WTC11 (cell line): Measurements from ENCODE around the gene THBD. TPM values are rescaled to one million over a fixed set of nuclear protein-coding genes. Genes with fewer than 3 reads are reported as not detected.

Source experiments
- ATAC-seq: fragments of 200-7000 bp; cut with Tn5 transposase; 2 replicates; pipeline ENCODE4 v1.10.0; 2021; ENCODE audit warnings: mild to moderate bottlenecking, moderate library complexity
- CTCF ChIA-PET: fragments of 300-600 bp; sonication (Branson Sonifier 250); formaldehyde crosslinking; loops from one replicate; lab custom pipeline; 2021; ENCODE audit warnings: antibody characterized with exemption; lab: Charles Lee
- POLR2A ChIA-PET: fragments of 350-600 bp; sonication (Branson Sonifier 250); formaldehyde crosslinking; loops from one replicate; lab custom pipeline; 2021; ENCODE audit warnings: antibody characterized with exemption; lab: Charles Lee
- DNase-seq: peaks from one replicate; pipeline ENCODE4 v3.0.0; 2021; ENCODE audit warnings: low spot score
- H3K27ac Mint-ChIP-seq: 2 replicates; pipeline ENCODE4 v1.8.0; 2021; ENCODE audit warnings: mixed read lengths
- H3K27me3 Mint-ChIP-seq: 2 replicates; pipeline ENCODE4 v1.8.0; 2021; ENCODE audit warnings: low read depth, mild to moderate bottlenecking, moderate library complexity, mixed read lengths
- H3K36me3 Mint-ChIP-seq: 2 replicates; pipeline ENCODE4 v1.8.0; 2021; ENCODE audit warnings: mixed read lengths
- H3K4me1 Mint-ChIP-seq: 2 replicates; pipeline ENCODE4 v1.8.0; 2022; ENCODE audit warnings: mixed read lengths
- H3K4me3 Mint-ChIP-seq: 2 replicates; pipeline ENCODE4 v1.8.0; 2021; ENCODE audit warnings: mild to moderate bottlenecking, moderate library complexity, mixed read lengths
- H3K9me3 Mint-ChIP-seq: 2 replicates; pipeline ENCODE4 v1.8.0; 2021; ENCODE audit warnings: mixed read lengths
- EMX1 ChIP-seq: fragments of 250-450 bp; sonication (Bioruptor Pico); IDR thresholded peaks from 2 replicates; pipeline ENCODE4 v1.8.0; 2021; ENCODE audit warnings: mild to moderate bottlenecking
- GTF2I ChIP-seq: fragments of 250-450 bp; sonication (Bioruptor Pico); conservative IDR thresholded peaks from 2 replicates; pipeline ENCODE4 v1.4.0; 2021; ENCODE audit warnings: mild to moderate bottlenecking
- NFYB ChIP-seq: sonication (generic); formaldehyde crosslinking; conservative IDR thresholded peaks from 2 replicates; pipeline ENCODE4 v1.8.0; 2022; ENCODE audit warnings: low read depth, missing genetic modification reagents
- SMAD4 ChIP-seq: sonication (generic); formaldehyde crosslinking; IDR thresholded peaks from 2 replicates; pipeline ENCODE4 v1.8.0; 2022; ENCODE audit warnings: mild to moderate bottlenecking, missing genetic modification reagents
- ZNF121 ChIP-seq: sonication (generic); formaldehyde crosslinking; IDR thresholded peaks from 2 replicates; pipeline ENCODE4 v1.8.0; 2023; ENCODE audit warnings: missing genetic modification reagents
- ZNF396 ChIP-seq: fragments of 250-450 bp; sonication (Bioruptor Pico); IDR thresholded peaks from 2 replicates; pipeline ENCODE4 v1.8.0; 2021; ENCODE audit warnings: mild to moderate bottlenecking, moderate library complexity, borderline replicate concordance
- total RNA-seq: library from RNA; stranded (reverse); gene quantifications from 3 replicates; pipeline ENCODE4 v1.2.3, GENCODE V29; 2021
- TF ChIP-seq, protein P1 (sequence below): fragments of 250-450 bp; sonication (Bioruptor Pico); IDR thresholded peaks from 2 replicates; pipeline ENCODE4 v1.9.0; 2021; ENCODE audit warnings: mild to moderate bottlenecking
- TF ChIP-seq, protein P2 (sequence below): fragments of 250-450 bp; sonication (Bioruptor Pico); IDR thresholded peaks from 2 replicates; pipeline ENCODE4 v2.1.2; 2022; ENCODE audit warnings: mild to moderate bottlenecking, moderate library complexity
- TF ChIP-seq, protein P3 (sequence below): sonication (generic); formaldehyde crosslinking; IDR thresholded peaks from 2 replicates; pipeline ENCODE4 v1.8.0; 2022; ENCODE audit warnings: mild to moderate bottlenecking, missing genetic modification reagents
- TF ChIP-seq, protein P4 (sequence below): sonication (generic); formaldehyde crosslinking; IDR thresholded peaks from 2 replicates; pipeline ENCODE4 v1.8.0; 2022; ENCODE audit warnings: missing genetic modification reagents
- TF ChIP-seq, protein P5 (sequence below): sonication (generic); formaldehyde crosslinking; conservative IDR thresholded peaks from 2 replicates; pipeline ENCODE4 v1.8.1; 2022; ENCODE audit warnings: mild to moderate bottlenecking, missing genetic modification reagents
- TF ChIP-seq, protein P6 (sequence below): sonication (generic); formaldehyde crosslinking; IDR thresholded peaks from 2 replicates; pipeline ENCODE4 v1.8.1; 2022; ENCODE audit warnings: mild to moderate bottlenecking, missing genetic modification reagents, moderate library complexity, borderline replicate concordance
- TF ChIP-seq, protein P7 (sequence below): sonication (generic); formaldehyde crosslinking; IDR thresholded peaks from 2 replicates; pipeline ENCODE4 v1.8.1; 2023; ENCODE audit warnings: mild to moderate bottlenecking, missing genetic modification reagents
- TF ChIP-seq, protein P8 (sequence below): fragments of 200-600 bp; IDR thresholded peaks from 2 replicates; pipeline ENCODE4 v1.8.0; 2022; ENCODE audit warnings: antibody characterized with exemption
- TF ChIP-seq, protein P9 (sequence below): sonication (generic); formaldehyde crosslinking; IDR thresholded peaks from 2 replicates; pipeline ENCODE4 v1.8.0; 2022; ENCODE audit warnings: mild to moderate bottlenecking, missing genetic modification reagents
- TF ChIP-seq, protein P10 (sequence below): fragments of 250-450 bp; sonication (Bioruptor Pico); IDR thresholded peaks from 2 replicates; pipeline ENCODE4 v1.9.0; 2021; ENCODE audit warnings: moderate library complexity, mild to moderate bottlenecking, inconsistent platforms, borderline replicate concordance

THBD gene
- total RNA-seq, 1 experiment from 2014 or later, result 1.0 TPM

DNA sequence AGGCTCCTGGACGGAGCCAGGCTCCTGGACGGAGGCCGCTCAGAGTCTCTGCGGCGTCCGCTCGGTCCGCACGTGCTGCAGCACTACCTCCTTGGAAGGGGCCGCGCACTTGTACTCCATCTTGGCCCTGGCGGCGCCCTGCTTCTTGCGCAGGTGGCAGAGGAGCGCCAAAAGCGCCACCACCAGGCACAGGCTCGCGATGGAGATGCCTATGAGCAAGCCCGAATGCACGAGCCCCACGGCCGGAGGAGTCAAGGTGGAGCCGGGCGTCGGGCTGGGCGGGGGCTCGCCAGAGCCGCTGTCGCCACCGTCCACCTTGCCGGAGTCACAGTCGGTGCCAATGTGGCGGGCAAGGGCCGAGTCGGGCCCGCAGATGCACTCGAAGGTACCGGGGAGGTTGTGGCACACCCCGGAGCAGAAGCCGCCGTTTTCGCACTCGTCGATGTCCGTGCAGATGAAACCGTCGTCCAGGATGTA lies 1.7 kb downstream of the THBD start (continued):
- TF ChIP-seq, protein P1, sequence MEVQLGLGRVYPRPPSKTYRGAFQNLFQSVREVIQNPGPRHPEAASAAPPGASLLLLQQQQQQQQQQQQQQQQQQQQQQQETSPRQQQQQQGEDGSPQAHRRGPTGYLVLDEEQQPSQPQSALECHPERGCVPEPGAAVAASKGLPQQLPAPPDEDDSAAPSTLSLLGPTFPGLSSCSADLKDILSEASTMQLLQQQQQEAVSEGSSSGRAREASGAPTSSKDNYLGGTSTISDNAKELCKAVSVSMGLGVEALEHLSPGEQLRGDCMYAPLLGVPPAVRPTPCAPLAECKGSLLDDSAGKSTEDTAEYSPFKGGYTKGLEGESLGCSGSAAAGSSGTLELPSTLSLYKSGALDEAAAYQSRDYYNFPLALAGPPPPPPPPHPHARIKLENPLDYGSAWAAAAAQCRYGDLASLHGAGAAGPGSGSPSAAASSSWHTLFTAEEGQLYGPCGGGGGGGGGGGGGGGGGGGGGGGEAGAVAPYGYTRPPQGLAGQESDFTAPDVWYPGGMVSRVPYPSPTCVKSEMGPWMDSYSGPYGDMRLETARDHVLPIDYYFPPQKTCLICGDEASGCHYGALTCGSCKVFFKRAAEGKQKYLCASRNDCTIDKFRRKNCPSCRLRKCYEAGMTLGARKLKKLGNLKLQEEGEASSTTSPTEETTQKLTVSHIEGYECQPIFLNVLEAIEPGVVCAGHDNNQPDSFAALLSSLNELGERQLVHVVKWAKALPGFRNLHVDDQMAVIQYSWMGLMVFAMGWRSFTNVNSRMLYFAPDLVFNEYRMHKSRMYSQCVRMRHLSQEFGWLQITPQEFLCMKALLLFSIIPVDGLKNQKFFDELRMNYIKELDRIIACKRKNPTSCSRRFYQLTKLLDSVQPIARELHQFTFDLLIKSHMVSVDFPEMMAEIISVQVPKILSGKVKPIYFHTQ (CRISPR knock-in tag), result no peak
- TF ChIP-seq, protein P2, sequence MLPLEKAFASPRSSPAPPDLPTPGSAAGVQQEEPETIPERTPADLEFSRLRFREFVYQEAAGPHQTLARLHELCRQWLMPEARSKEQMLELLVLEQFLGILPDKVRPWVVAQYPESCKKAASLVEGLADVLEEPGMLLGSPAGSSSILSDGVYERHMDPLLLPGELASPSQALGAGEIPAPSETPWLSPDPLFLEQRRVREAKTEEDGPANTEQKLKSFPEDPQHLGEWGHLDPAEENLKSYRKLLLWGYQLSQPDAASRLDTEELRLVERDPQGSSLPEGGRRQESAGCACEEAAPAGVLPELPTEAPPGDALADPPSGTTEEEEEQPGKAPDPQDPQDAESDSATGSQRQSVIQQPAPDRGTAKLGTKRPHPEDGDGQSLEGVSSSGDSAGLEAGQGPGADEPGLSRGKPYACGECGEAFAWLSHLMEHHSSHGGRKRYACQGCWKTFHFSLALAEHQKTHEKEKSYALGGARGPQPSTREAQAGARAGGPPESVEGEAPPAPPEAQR, result no peak
- no peak for TF ChIP-seq ZNF396 (CRISPR knock-in tag)
- no peak for TF ChIP-seq SMAD4 (CRISPR knock-in tag)

DNA sequence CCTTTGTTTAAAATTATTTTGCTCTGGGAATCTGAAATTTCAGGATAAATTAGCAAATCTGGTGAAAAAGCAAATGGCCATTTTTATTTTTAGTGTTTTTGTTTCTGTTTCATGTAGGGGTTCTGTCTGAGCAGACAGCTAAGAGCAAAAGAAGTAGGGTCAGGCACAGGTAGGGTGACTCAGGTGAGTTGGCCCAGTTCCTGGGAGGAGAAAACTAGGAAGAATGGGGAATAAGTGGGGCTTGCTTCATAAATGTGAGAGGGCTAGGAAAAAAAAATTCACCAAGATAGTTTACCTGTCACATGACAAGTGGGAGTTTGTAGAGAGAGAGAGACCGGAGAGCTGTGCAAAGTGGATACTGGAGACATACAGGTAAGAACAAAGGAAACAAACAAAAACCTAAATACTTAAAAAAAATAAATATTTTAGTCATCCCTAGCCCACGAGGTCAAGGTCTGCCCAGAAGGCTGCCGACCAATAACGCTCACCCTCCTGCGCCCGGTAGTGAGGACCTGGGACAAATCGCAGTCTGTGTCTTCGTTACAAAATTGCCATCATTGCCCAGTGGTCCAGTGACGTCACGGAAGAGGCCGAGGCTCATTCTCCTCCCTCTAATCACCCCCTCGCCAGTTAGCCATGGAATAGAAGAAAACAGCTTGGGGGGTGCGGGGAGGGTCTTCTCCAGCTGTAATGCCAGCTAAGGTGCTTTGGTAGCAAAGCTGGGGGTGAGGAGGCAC lies 2.3 kb downstream of the THBD start:
- TF ChIP-seq, protein P3, sequence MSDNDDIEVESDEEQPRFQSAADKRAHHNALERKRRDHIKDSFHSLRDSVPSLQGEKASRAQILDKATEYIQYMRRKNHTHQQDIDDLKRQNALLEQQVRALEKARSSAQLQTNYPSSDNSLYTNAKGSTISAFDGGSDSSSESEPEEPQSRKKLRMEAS (CRISPR knock-in tag), result no peak
- TF ChIP-seq, protein P4, sequence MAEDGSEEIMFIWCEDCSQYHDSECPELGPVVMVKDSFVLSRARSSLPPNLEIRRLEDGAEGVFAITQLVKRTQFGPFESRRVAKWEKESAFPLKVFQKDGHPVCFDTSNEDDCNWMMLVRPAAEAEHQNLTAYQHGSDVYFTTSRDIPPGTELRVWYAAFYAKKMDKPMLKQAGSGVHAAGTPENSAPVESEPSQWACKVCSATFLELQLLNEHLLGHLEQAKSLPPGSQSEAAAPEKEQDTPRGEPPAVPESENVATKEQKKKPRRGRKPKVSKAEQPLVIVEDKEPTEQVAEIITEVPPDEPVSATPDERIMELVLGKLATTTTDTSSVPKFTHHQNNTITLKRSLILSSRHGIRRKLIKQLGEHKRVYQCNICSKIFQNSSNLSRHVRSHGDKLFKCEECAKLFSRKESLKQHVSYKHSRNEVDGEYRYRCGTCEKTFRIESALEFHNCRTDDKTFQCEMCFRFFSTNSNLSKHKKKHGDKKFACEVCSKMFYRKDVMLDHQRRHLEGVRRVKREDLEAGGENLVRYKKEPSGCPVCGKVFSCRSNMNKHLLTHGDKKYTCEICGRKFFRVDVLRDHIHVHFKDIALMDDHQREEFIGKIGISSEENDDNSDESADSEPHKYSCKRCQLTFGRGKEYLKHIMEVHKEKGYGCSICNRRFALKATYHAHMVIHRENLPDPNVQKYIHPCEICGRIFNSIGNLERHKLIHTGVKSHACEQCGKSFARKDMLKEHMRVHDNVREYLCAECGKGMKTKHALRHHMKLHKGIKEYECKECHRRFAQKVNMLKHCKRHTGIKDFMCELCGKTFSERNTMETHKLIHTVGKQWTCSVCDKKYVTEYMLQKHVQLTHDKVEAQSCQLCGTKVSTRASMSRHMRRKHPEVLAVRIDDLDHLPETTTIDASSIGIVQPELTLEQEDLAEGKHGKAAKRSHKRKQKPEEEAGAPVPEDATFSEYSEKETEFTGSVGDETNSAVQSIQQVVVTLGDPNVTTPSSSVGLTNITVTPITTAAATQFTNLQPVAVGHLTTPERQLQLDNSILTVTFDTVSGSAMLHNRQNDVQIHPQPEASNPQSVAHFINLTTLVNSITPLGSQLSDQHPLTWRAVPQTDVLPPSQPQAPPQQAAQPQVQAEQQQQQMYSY, result no peak
- TF ChIP-seq, protein P5, sequence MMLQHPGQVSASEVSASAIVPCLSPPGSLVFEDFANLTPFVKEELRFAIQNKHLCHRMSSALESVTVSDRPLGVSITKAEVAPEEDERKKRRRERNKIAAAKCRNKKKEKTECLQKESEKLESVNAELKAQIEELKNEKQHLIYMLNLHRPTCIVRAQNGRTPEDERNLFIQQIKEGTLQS (CRISPR knock-in tag), result no peak
- TF ChIP-seq ZNF121, result no peak
- no peak for TF ChIP-seq GTF2I (CRISPR knock-in tag)
- TF ChIP-seq, protein P6, sequence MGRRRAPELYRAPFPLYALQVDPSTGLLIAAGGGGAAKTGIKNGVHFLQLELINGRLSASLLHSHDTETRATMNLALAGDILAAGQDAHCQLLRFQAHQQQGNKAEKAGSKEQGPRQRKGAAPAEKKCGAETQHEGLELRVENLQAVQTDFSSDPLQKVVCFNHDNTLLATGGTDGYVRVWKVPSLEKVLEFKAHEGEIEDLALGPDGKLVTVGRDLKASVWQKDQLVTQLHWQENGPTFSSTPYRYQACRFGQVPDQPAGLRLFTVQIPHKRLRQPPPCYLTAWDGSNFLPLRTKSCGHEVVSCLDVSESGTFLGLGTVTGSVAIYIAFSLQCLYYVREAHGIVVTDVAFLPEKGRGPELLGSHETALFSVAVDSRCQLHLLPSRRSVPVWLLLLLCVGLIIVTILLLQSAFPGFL, result no peak
- TF ChIP-seq, protein P7, sequence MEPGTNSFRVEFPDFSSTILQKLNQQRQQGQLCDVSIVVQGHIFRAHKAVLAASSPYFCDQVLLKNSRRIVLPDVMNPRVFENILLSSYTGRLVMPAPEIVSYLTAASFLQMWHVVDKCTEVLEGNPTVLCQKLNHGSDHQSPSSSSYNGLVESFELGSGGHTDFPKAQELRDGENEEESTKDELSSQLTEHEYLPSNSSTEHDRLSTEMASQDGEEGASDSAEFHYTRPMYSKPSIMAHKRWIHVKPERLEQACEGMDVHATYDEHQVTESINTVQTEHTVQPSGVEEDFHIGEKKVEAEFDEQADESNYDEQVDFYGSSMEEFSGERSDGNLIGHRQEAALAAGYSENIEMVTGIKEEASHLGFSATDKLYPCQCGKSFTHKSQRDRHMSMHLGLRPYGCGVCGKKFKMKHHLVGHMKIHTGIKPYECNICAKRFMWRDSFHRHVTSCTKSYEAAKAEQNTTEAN (CRISPR knock-in tag), result no peak
- TF ChIP-seq, protein P8, sequence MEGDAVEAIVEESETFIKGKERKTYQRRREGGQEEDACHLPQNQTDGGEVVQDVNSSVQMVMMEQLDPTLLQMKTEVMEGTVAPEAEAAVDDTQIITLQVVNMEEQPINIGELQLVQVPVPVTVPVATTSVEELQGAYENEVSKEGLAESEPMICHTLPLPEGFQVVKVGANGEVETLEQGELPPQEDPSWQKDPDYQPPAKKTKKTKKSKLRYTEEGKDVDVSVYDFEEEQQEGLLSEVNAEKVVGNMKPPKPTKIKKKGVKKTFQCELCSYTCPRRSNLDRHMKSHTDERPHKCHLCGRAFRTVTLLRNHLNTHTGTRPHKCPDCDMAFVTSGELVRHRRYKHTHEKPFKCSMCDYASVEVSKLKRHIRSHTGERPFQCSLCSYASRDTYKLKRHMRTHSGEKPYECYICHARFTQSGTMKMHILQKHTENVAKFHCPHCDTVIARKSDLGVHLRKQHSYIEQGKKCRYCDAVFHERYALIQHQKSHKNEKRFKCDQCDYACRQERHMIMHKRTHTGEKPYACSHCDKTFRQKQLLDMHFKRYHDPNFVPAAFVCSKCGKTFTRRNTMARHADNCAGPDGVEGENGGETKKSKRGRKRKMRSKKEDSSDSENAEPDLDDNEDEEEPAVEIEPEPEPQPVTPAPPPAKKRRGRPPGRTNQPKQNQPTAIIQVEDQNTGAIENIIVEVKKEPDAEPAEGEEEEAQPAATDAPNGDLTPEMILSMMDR, result no peak
- TF ChIP-seq, protein P9, sequence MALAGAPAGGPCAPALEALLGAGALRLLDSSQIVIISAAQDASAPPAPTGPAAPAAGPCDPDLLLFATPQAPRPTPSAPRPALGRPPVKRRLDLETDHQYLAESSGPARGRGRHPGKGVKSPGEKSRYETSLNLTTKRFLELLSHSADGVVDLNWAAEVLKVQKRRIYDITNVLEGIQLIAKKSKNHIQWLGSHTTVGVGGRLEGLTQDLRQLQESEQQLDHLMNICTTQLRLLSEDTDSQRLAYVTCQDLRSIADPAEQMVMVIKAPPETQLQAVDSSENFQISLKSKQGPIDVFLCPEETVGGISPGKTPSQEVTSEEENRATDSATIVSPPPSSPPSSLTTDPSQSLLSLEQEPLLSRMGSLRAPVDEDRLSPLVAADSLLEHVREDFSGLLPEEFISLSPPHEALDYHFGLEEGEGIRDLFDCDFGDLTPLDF (CRISPR knock-in tag), result no peak
- TF ChIP-seq EMX1 (CRISPR knock-in tag), result no peak
- no peak for TF ChIP-seq NFYB (CRISPR knock-in tag)
- TF ChIP-seq, protein P2, result no peak
- TF ChIP-seq, protein P10, sequence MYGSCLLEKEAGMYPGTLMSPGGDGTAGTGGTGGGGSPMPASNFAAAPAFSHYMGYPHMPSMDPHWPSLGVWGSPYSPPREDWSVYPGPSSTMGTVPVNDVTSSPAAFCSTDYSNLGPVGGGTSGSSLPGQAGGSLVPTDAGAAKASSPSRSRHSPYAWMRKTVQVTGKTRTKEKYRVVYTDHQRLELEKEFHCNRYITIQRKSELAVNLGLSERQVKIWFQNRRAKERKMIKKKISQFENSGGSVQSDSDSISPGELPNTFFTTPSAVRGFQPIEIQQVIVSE (CRISPR knock-in tag), result no peak
- CTCF ChIA-PET, result interaction anchor here (2.5 to 6.0 kb wide), 2 partner anchors 154 to 355 kb away, joined by 8 to 41 read pairs; no protein-coding TSS in a partner anchor
- H3K36me3 Mint-ChIP-seq, result no peaks in the 10 kb centered on the region
- peaks cover 86% of the 10 kb centered on the region for H3K27me3 Mint-ChIP-seq
- no peak for DNase-seq
- H3K4me1 Mint-ChIP-seq, result peaks cover 47% of the 10 kb centered on the region
- H3K4me3 Mint-ChIP-seq, result peak overlapping the region; percentile 36; the same call in 1 of the 2 replicates
- POLR2A ChIA-PET, result interaction anchor here (0.5 kb wide), 1 partner anchor 1152 kb away, joined by 3 read pairs; no protein-coding TSS in a partner anchor
- no peak for ATAC-seq
- no peak overlapping the region for H3K27ac Mint-ChIP-seq
- H3K9me3 Mint-ChIP-seq, result no peaks in the 10 kb centered on the region
